Measurements from ENCODE around the gene TMEM151B. TPM values are rescaled to one million over a fixed set of nuclear protein-coding genes. Genes with fewer than 3 reads are reported as not detected.

TMEM151B gene
- total and polyA plus RNA-seq, 2 of the 13 experiments (the other 11 are each of a cell fraction or from before 2014, with no cell fraction given), result not detected

- peak; percentile 31; the same call in 1 of the 2 replicates for TF ChIP-seq ZHX2 (IDR thresholded peaks at IDR 0.05; ENCODE audit: low read depth)
- TF ChIP-seq ZHX2 (CRISPR knock-in tag; IDR thresholded peaks at IDR 0.05; ENCODE audit: borderline replicate concordance), result 0 out of 2 replicates have a peak, but pooled peaks have one; percentile 60
- TF ChIP-seq MEIS2 (CRISPR knock-in tag; IDR thresholded peaks at IDR 0.05), result peak; percentile 12; the same call in 1 of the 2 replicates
- TF ChIP-seq ZNF44 (CRISPR knock-in tag; IDR thresholded peaks at IDR 0.05), result no peak; the same call in 1 of the 2 replicates
- TF ChIP-seq HOXA3 (CRISPR knock-in tag; IDR thresholded peaks at IDR 0.05), result peak; percentile 32; the same call in 1 of the 2 replicates
- no peak for TF ChIP-seq ZBTB21 (CRISPR knock-in tag; IDR thresholded peaks at IDR 0.05)
- TF ChIP-seq REL (CRISPR knock-in tag; conservative IDR thresholded peaks at IDR 0.05), result peak; percentile 90; the same call in 1 of the 2 replicates
- peak; percentile 99 for TF ChIP-seq ATF3 (CRISPR knock-in tag; IDR thresholded peaks at IDR 0.05)
- no peak for TF ChIP-seq ATM (IDR thresholded peaks at IDR 0.05; ENCODE audit: borderline replicate concordance)
- TF ChIP-seq STAT5B (CRISPR knock-in tag; IDR thresholded peaks at IDR 0.05), result no peak
- TF ChIP-seq PBX3 (CRISPR knock-in tag; IDR thresholded peaks at IDR 0.05; ENCODE audit: borderline replicate concordance), result no peak
- TF ChIP-seq RFXAP (CRISPR knock-in tag; IDR thresholded peaks at IDR 0.05; ENCODE audit: borderline replicate concordance), result no peak
- no peak for TF ChIP-seq HNRNPUL1 (IDR thresholded peaks at IDR 0.05; ENCODE audit: low read depth, low read length)
These were observed 32.3 kb upstream of the TMEM151B start (continued) for GRCh38 chr6:44237813-44238433.

Data from HepG2 (cell line).